ENCODE data around the gene PER2.

GRCh38 chr2:238286095-238286494 lies 2.3 kb downstream of the PER2 start:
- TF ChIP-seq POLR2A (IDR thresholded peaks at IDR 0.05), result no peak
- TF ChIP-seq, protein P1, sequence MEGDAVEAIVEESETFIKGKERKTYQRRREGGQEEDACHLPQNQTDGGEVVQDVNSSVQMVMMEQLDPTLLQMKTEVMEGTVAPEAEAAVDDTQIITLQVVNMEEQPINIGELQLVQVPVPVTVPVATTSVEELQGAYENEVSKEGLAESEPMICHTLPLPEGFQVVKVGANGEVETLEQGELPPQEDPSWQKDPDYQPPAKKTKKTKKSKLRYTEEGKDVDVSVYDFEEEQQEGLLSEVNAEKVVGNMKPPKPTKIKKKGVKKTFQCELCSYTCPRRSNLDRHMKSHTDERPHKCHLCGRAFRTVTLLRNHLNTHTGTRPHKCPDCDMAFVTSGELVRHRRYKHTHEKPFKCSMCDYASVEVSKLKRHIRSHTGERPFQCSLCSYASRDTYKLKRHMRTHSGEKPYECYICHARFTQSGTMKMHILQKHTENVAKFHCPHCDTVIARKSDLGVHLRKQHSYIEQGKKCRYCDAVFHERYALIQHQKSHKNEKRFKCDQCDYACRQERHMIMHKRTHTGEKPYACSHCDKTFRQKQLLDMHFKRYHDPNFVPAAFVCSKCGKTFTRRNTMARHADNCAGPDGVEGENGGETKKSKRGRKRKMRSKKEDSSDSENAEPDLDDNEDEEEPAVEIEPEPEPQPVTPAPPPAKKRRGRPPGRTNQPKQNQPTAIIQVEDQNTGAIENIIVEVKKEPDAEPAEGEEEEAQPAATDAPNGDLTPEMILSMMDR (IDR thresholded peaks at IDR 0.05), result no peak
- no peak for TF ChIP-seq EP300 (IDR thresholded peaks at IDR 0.05)
